Mesothelial cell of epicardium (in vitro differentiated cells): ENCODE data around the gene SNX15. TPM values are rescaled to one million over a fixed set of nuclear protein-coding genes. Genes with fewer than 3 reads are reported as not detected.
A peak's percentile ranks its signal among the peaks of the same experiment; 100 is the strongest.

Experiments used
- DNase-seq, 2 experiments: peaks; one replicate each; pipeline ENCODE4 v3.0.0; 2021; ENCODE audit warnings: low spot score in 2 of 2; ENCODE audit not compliant: unreplicated experiment in 2 of 2
- H3K27ac Mint-ChIP-seq: 2 replicates; pipeline ENCODE4 v1.8.0; 2021; ENCODE audit warnings: mixed read lengths
- H3K27me3 Mint-ChIP-seq: 2 replicates; pipeline ENCODE4 v1.8.0; 2021; ENCODE audit warnings: low read depth, mixed read lengths
- H3K36me3 Mint-ChIP-seq: 2 replicates; pipeline ENCODE4 v1.8.0; 2021; ENCODE audit warnings: mixed read lengths
- H3K4me1 Mint-ChIP-seq: 2 replicates; pipeline ENCODE4 v1.8.0; 2021; ENCODE audit warnings: mixed read lengths
- H3K4me3 Mint-ChIP-seq: 2 replicates; pipeline ENCODE4 v1.8.0; 2021; ENCODE audit warnings: mild to moderate bottlenecking, moderate library complexity, mixed read lengths
- H3K9me3 Mint-ChIP-seq: 2 replicates; pipeline ENCODE4 v1.8.0; 2021; ENCODE audit warnings: mixed read lengths
- CTCF ChIP-seq: fragments of 200-600 bp; sonication (generic); IDR thresholded peaks from one replicate; pipeline ENCODE4 v1.5.0; 2021; ENCODE audit warnings: antibody characterized with exemption; ENCODE audit not compliant: unreplicated experiment
- total RNA-seq: library from RNA; stranded (reverse); gene quantifications from 3 replicates; pipeline ENCODE4 v1.2.1, GENCODE V29; 2021

Gene SNX15
- total RNA-seq, 1 donor from 2014 or later: 19.2 TPM

- no peak for TF ChIP-seq CTCF
- Mint-ChIP-seq H3K4me1 (peaks cover 14% of the 10 kb centered on the region), H3K36me3 (peaks cover 3% of the 10 kb centered on the region), H3K27me3 (no peaks in the 10 kb centered on the region), H3K9me3 (no peaks in the 10 kb centered on the region), H3K27ac (no peak overlapping the region), H3K4me3 (peak overlapping the region; percentile 88)
- DNase-seq: no peak
Observed at GRCh38 chr11:65042891-65043290, 15.7 kb downstream of the SNX15 start.

GRCh38 chr11:65043881-65044501, 16.8 kb downstream of the SNX15 start:
- Mint-ChIP-seq H3K4me1 (peaks cover 14% of the 10 kb centered on the region), H3K27ac (no peak overlapping the region), H3K27me3 (no peaks in the 10 kb centered on the region), H3K9me3 (no peaks in the 10 kb centered on the region), H3K4me3 (no peak overlapping the region), H3K36me3 (peaks cover 3% of the 10 kb centered on the region)
- TF ChIP-seq CTCF: no peak
- no peak for DNase-seq

GRCh38 chr11:65045061-65045460, 17.8 kb downstream of the SNX15 start:
- Mint-ChIP-seq H3K27me3 (no peaks in the 10 kb centered on the region), H3K4me3 (no peak overlapping the region), H3K27ac (no peak overlapping the region)

GRCh38 chr11:65045728-65046127, 18.5 kb downstream of the SNX15 start:
- DNase-seq: no peak
- Mint-ChIP-seq H3K4me1 (peaks cover 11% of the 10 kb centered on the region), H3K27ac (no peak overlapping the region), H3K4me3 (no peak overlapping the region), H3K36me3 (peaks cover 3% of the 10 kb centered on the region), H3K9me3 (no peaks in the 10 kb centered on the region), H3K27me3 (no peaks in the 10 kb centered on the region)
- TF ChIP-seq CTCF: no peak

More at GRCh38 chr11:65045061-65045460, 17.8 kb downstream of the SNX15 start:
- Mint-ChIP-seq H3K36me3 (peaks cover 3% of the 10 kb centered on the region), H3K9me3 (no peaks in the 10 kb centered on the region), H3K4me1 (peaks cover 14% of the 10 kb centered on the region)
- no peak for DNase-seq
- no peak for TF ChIP-seq CTCF

GRCh38 chr11:65047581-65048422, 20.6 kb downstream of the SNX15 start:
- H3K36me3 Mint-ChIP-seq: peaks cover 3% of the 10 kb centered on the region
- no peak for DNase-seq
- no peak for TF ChIP-seq CTCF
- H3K27ac Mint-ChIP-seq: no peak overlapping the region
- no peaks in the 10 kb centered on the region for H3K27me3 Mint-ChIP-seq
- H3K4me1 Mint-ChIP-seq: peaks cover 2% of the 10 kb centered on the region
- peak overlapping the region; percentile 51 for H3K4me3 Mint-ChIP-seq
- no peaks in the 10 kb centered on the region for H3K9me3 Mint-ChIP-seq
